ENCODE data around the gene PCDHA1.
"Not testable (repeated sequence)": the region's sequence is repeated elsewhere in the genome, so short reads cannot be mapped to it uniquely, and the experiment has no call there.

DNA sequence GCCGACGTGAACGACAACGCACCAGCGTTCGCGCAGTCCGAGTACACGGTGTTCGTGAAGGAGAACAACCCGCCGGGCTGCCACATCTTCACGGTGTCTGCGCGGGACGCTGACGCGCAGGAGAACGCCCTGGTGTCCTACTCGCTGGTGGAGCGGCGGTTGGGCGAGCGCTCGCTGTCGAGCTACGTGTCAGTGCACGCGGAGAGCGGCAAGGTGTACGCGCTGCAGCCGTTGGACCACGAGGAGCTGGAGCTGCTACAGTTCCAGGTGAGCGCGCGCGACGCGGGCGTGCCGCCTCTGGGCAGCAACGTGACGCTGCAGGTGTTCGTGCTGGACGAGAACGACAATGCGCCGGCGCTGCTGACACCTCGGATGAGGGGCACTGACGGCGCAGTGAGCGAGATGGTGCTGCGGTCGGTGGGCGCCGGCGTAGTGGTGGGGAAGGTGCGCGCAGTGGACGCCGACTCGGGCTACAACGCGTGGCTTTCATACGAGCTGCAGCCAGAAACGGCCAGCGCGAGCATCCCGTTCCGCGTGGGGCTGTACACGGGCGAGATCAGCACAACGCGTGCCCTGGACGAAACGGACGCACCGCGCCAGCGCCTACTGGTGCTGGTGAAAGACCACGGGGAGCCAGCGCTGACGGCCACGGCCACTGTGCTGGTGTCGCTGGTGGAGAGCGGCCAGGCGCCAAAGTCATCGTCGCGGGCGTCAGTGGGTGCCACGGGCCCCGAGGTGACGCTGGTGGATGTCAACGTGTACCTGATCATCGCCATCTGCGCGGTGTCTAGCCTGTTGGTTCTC lies 64.1 kb downstream of the PCDHA1 start:
- not testable (repeated sequence) for TF ChIP-seq CTCF (IDR thresholded peaks at IDR 0.05 in 8 of 11, conservative IDR thresholded peaks at IDR 0.05 in 3 of 11); POLR2A (IDR thresholded peaks at IDR 0.05); POLR2AphosphoS5 (IDR thresholded peaks at IDR 0.05)

Measured in spleen (tissue), 7 donors.